GM12874 (cell line): ENCODE data around the gene OSGIN1.

ENCODE experiments used
- CTCF ChIP-seq: IDR thresholded peaks from 2 replicates; pipeline ENCODE4 v1.5.1; 2011; ENCODE audit warnings: low read depth, mild to moderate bottlenecking, control low read depth, low read length, moderate library complexity; ENCODE audit not compliant: insufficient read depth

Gene OSGIN1

GRCh38 chr16:83935005-83935857, 17.8 kb upstream of the OSGIN1 start:
- TF ChIP-seq CTCF = no peak

- TF ChIP-seq CTCF = no peak
Observed at GRCh38 chr16:83935858-83936255, 17.2 kb upstream of the OSGIN1 start.

GRCh38 chr16:83936581-83937165, 16.4 kb upstream of the OSGIN1 start:
- no peak for TF ChIP-seq CTCF

GRCh38 chr16:83937267-83937666, 15.8 kb upstream of the OSGIN1 start:
- no peak for TF ChIP-seq CTCF

GRCh38 chr16:83937922-83938885, 14.8 kb upstream of the OSGIN1 start:
- no peak for TF ChIP-seq CTCF

GRCh38 chr16:83939266-83939855, 13.7 kb upstream of the OSGIN1 start:
- TF ChIP-seq CTCF = no peak

GRCh38 chr16:83940119-83940518, 12.9 kb upstream of the OSGIN1 start:
- no peak for TF ChIP-seq CTCF
